Measurements from ENCODE around the gene BPNT1.

The BPNT1 gene

GRCh38 chr1:220011620-220012019, 78.0 kb downstream of the BPNT1 start:
- no peak for DNase-seq (ENCODE audit: low read depth in 3 of 3)

Measured in stimulated activated CD4-positive, alpha-beta T cell treated with anti-CD3 and anti-CD28 coated beads, TNF-alpha, amount 100 ng/mL, for 4 hours (primary cell).